Measurements from ENCODE around the gene PHACTR4.
"Not testable (repeated sequence)": the region's sequence is repeated elsewhere in the genome, so short reads cannot be mapped to it uniquely, and the experiment has no call there.

PHACTR4 gene

DNA sequence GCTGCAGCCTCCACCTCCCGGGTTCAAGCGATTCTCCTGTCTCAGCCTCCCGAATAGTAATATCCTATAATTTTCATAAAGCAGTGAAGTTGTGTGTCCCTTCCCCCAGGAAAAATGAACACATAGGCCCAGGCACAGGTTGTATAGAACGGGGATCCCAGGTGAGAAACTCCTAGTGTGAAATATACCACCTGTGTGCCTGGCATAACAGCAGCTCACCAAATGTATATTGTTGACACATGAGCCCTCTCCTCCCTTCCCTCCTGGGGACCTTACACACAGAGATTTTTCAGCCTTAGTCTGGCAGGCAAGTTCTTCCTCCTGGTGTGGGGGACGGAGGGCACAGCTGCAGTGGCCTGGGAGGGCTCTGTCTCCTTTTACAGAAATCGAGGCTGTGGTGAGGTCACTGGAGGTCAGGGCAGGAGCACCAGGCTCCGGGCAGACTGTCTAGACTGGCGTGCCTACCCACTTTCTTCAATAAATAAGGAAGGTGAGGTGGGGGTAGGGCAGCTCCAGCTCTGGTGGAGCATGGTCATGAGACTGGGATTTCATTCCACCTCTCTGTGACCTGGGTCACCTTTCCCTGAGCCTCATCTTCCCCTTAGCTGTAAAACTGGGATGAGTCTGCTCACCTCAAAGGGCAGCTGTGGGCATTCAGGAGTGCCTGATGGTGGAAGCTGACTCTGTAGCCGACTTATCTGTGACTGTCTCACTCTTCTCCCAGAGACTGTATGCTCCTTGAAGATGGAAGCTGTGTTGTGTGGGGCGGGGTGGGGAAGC lies 150.6 kb downstream of the PHACTR4 start:
- in situ Hi-C loops (cut with MboI; ENCODE audit: low sequenced_read_pairs): no loop called here

GRCh38 chr1:28520796-28521195 lies 151.3 kb downstream of the PHACTR4 start:
- in situ Hi-C loops (cut with MboI; ENCODE audit: low sequenced_read_pairs): not testable (repeated sequence)

- in situ Hi-C loops (cut with MboI; ENCODE audit: low sequenced_read_pairs): no loop called here
Observed at GRCh38 chr1:28521502-28522164, 152.1 kb downstream of the PHACTR4 start.

GRCh38 chr1:28522537-28522936 lies 153.0 kb downstream of the PHACTR4 start:
- in situ Hi-C loops (cut with MboI; ENCODE audit: low sequenced_read_pairs): not testable (repeated sequence)

DNA sequence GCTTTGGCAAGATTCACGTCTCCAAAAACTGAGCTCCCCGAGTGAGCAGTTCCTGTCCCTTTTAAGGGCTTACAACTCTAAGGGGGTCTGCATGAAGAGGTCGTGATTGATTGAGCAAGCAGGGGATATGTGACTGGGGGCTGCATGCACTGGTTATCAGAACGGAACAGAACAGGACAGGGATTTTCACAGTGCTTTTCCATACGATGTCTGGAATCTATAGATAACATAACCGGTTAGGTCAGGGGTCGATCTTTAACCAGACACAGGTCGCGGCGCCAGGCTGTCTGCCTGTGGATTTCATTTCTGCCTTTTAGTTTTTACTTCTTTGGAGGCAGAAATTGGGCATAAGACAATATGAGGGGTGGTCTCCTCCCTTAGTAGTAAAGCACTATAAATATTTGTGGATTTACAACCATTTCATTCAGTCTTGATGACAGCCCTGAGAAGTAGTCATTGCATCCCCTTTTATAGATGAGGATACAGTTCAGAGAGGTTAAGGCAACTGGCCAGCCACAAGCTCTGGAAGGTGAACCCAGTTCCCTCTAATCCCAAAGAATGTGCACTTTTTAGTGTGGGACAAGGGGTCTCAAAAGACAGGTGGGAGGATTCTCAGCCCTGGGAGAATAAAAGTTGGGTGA lies 155.6 kb downstream of the PHACTR4 start:
- in situ Hi-C loops (cut with MboI; ENCODE audit: low sequenced_read_pairs): not testable (repeated sequence)

DNA sequence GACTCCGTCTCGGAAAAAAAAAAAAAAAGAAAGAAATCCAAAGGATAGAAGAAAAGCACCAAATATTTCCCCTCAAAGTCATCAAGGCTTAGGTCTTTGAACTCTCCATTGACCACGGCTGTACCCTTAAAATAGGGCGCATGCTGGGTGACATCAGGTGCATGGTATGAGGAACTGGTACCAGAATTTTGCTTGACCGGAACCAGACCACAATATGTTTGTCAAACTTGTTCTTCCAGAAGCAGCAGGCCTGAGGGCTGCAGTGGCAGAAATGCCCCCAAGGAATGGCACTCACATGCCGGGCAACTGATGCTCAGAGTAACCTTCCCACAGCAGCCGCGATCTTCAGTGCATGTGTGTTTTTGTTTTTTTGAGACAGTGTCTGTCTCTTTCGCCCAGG lies 157.3 kb downstream of the PHACTR4 start:
- in situ Hi-C loops (cut with MboI; ENCODE audit: low sequenced_read_pairs): no loop called here

- in situ Hi-C loops (cut with MboI; ENCODE audit: low sequenced_read_pairs): no loop called here
Observed at GRCh38 chr1:28530456-28530855, 160.9 kb downstream of the PHACTR4 start.

DNA sequence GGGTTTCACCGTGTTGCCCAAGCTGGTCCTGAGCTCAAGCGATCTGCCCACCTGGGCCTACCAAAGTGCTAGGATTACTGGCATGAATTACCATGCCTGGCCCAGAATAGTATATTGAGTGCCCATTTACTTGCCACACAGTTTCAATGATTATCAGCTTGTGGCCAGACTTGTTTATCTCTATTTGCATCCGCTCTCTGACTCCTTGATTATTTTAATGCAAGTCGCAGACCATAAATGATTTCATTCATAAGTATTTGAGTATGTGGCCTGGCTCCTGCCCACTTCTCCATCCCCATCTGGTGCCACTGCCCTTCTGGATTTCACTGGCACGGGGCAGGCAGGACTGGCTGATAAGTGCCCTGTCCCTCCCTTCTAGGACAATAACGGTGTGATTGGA lies 165.1 kb downstream of the PHACTR4 start:
- in situ Hi-C loops (cut with MboI; ENCODE audit: low sequenced_read_pairs): no loop called here

DNA sequence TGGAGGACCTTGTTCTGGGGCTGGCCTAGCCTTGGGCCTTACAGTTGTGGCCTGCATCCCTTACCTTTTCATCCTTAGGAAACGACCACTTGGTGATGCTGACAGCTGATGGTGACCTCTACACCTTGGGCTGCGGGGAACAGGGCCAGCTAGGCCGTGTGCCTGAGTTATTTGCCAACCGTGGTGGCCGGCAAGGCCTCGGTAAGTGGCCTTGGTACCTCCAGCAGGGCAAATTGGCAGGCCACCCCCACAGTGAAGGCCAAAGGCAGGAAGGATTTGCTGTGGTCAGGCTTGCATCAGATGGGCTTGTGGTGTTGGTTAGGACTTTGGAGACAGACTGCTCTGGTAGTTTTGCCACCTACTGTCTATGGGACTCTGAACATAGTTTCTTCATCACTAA lies 165.6 kb downstream of the PHACTR4 start:
- in situ Hi-C loops (cut with MboI; ENCODE audit: low sequenced_read_pairs): no loop called here

DNA sequence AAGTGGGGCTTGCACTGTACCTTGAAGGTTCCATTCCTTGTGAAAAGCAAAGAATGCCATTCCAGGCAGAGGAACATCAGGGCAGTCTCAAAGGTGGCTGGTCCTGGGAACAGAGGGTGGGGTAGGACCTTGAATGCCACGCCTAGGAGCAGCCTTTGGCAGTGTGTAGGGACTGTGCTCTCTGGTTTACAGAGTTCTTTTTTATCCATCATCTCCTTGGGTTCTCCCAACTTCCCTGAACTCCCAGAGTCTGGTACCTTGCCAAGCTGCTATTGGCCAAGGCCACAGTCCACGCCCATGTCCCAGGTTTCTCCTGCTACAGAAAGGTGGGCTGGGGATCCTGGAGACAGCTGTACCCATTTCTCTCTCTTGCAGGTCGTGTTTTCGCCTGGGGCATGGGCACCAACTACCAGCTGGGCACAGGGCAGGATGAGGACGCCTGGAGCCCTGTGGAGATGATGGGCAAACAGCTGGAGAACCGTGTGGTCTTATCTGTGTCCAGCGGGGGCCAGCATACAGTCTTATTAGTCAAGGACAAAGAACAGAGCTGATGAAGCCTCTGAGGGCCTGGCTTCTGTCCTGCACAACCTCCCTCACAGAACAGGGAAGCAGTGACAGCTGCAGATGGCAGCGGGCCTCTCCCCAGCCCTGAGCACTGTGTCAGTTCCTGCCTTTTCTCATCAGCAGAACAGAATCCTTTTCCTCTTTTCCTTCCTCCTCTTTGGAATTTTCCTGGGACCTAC lies 168.1 kb downstream of the PHACTR4 start:
- in situ Hi-C loops (cut with MboI; ENCODE audit: low sequenced_read_pairs): no loop called here

DNA sequence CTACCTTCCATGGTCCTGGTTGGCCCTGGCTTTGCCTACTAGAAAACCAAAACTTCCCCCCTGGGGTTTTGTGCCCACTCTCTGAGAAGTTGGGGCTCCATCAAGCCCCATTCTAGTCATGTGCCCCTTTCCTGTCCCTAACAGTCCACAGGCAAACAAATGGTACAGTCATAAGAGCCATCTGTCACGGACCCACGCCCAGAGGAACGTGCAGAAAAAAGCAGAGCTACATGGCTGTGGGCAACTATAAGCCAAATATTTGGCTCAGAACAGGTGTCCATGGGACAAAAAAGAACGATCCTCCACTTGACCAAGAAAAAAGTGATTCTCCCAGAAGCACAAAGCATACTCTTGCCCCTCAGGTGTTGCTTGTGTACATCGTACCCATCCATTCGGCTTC lies 168.7 kb downstream of the PHACTR4 start:
- in situ Hi-C loops (cut with MboI; ENCODE audit: low sequenced_read_pairs): no loop called here

- in situ Hi-C loops (cut with MboI; ENCODE audit: low sequenced_read_pairs): no loop called here
Observed at GRCh38 chr1:28540651-28541050, 171.1 kb downstream of the PHACTR4 start.

DNA sequence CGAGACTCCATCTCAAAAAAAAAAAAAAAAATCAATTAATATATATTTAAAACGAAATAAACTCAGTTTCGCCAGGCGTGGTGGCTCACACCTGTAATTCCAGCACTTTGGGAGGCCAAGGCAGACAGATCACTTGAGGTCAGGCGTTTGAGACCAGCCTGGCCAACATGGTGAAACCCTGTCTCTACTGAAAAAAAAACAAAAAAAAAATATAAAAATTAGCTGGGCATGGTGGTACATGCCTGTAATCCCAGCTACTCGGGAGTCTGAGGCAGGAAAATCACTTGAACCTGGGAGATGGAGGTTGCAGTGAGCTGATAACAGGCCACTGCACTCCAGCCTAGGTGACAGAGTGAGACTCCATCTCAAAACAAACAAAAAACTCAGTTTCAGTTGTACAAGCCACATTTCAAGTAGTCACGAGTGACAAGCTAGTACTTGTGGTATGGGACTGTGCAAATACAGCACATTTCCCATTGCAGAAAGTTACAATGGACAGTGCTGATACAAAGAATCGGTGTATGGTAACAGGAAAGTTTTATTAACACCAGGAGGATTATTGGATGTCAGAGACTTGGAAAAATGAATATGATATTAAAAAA lies 172.0 kb downstream of the PHACTR4 start:
- in situ Hi-C loops (cut with MboI; ENCODE audit: low sequenced_read_pairs): not testable (repeated sequence)

- in situ Hi-C loops (cut with MboI; ENCODE audit: low sequenced_read_pairs): no loop called here
Observed at GRCh38 chr1:28545246-28545628, 175.7 kb downstream of the PHACTR4 start.

- in situ Hi-C loops (cut with MboI; ENCODE audit: low sequenced_read_pairs): no loop called here
Observed at GRCh38 chr1:28548318-28548717, 178.8 kb downstream of the PHACTR4 start.
